HepG2 (cell line): ENCODE measurements around the gene PGAP3. TPM values are rescaled to one million over a fixed set of nuclear protein-coding genes. Genes with fewer than 3 reads are reported as not detected.

Source experiments
- BHLHE40 ChIP-seq: IDR thresholded peaks from 2 replicates; pipeline ENCODE4 v1.6.1; 2011; ENCODE audit warnings: low read length, improper control_type of control experiment
- CBX5 ChIP-seq: sonication (generic); formaldehyde crosslinking; IDR thresholded peaks from 2 replicates; pipeline ENCODE4 v1.4.0; 2020; ENCODE audit warnings: missing genetic modification reagents, borderline replicate concordance
- DR1 ChIP-seq: sonication (generic); formaldehyde crosslinking; IDR thresholded peaks from 2 replicates; pipeline ENCODE4 v1.8.0; 2021; ENCODE audit warnings: mild to moderate bottlenecking, missing genetic modification reagents, inconsistent platforms
- FOXJ3 ChIP-seq: sonication (generic); formaldehyde crosslinking; IDR thresholded peaks from 2 replicates; pipeline ENCODE4 v1.4.0; 2020; ENCODE audit warnings: missing genetic modification reagents, mild to moderate bottlenecking, borderline replicate concordance
- HES4 ChIP-seq: sonication (generic); formaldehyde crosslinking; IDR thresholded peaks from 2 replicates; pipeline ENCODE4 v1.9.0; 2021; ENCODE audit warnings: mild to moderate bottlenecking, missing genetic modification reagents, borderline replicate concordance
- HOMEZ ChIP-seq: IDR thresholded peaks from 2 replicates; pipeline ENCODE4 v1.6.1; 2016; ENCODE audit warnings: low read depth
- IRF1 ChIP-seq: sonication (generic); formaldehyde crosslinking; IDR thresholded peaks from 2 replicates; pipeline ENCODE4 v1.4.0; 2020; ENCODE audit warnings: low read depth, mild to moderate bottlenecking, missing genetic modification reagents
- JUN ChIP-seq: sonication (generic); formaldehyde crosslinking; IDR thresholded peaks from 2 replicates; pipeline ENCODE4 v1.4.0; 2020; ENCODE audit warnings: mild to moderate bottlenecking, missing genetic modification reagents
- MED1 ChIP-seq: sonication (generic); formaldehyde crosslinking; IDR thresholded peaks from 2 replicates; pipeline ENCODE4 v1.4.0; 2020; ENCODE audit warnings: missing genetic modification reagents
- NBN ChIP-seq: fragments of 450-650 bp; conservative IDR thresholded peaks from 2 replicates; pipeline ENCODE4 v1.6.1; 2017
- RXRA ChIP-seq: sonication (generic); formaldehyde crosslinking; IDR thresholded peaks from 2 replicates; pipeline ENCODE4 v1.5.1; 2020; ENCODE audit warnings: missing genetic modification reagents
- TCF12 ChIP-seq, 2 experiments: fragments of 450-650 bp in 1 of 2; sonication (generic) in 1 of 2; formaldehyde crosslinking in 1 of 2; IDR thresholded peaks; 2 replicates each; pipeline versions ENCODE4 v1.6.1 to v1.8.0; 2017 to 2022; ENCODE audit warnings: antibody characterized with exemption in 1 of 2, mild to moderate bottlenecking in 1 of 2, missing genetic modification reagents in 1 of 2, moderate library complexity in 1 of 2
- TSC22D2 ChIP-seq: sonication (generic); formaldehyde crosslinking; IDR thresholded peaks from 2 replicates; pipeline ENCODE4 v1.5.1; 2020; ENCODE audit warnings: missing genetic modification reagents, mild to moderate bottlenecking, borderline replicate concordance
- ZBTB37 ChIP-seq: sonication (generic); formaldehyde crosslinking; IDR thresholded peaks from 2 replicates; pipeline ENCODE4 v1.4.0; 2020; ENCODE audit warnings: mild to moderate bottlenecking, missing genetic modification reagents
- ZFP36L2 ChIP-seq: sonication (generic); formaldehyde crosslinking; IDR thresholded peaks from 2 replicates; pipeline ENCODE4 v1.4.0; 2020; ENCODE audit warnings: missing genetic modification reagents
- ZMAT3 ChIP-seq: sonication (generic); formaldehyde crosslinking; conservative IDR thresholded peaks from 2 replicates; pipeline ENCODE4 v1.7.0; 2021; ENCODE audit warnings: missing genetic modification reagents
- ZNF136 ChIP-seq: sonication (generic); formaldehyde crosslinking; IDR thresholded peaks from 2 replicates; pipeline ENCODE4 v1.8.1; 2022; ENCODE audit warnings: low read depth, mild to moderate bottlenecking, moderate library complexity, missing genetic modification reagents
- ZNF230 ChIP-seq: sonication (generic); formaldehyde crosslinking; IDR thresholded peaks from 2 replicates; pipeline ENCODE4 v1.4.0; 2020; ENCODE audit warnings: mild to moderate bottlenecking, missing genetic modification reagents
- ZNF260 ChIP-seq: sonication (generic); formaldehyde crosslinking; IDR thresholded peaks from 2 replicates; pipeline ENCODE4 v1.4.0; 2020; ENCODE audit warnings: missing genetic modification reagents, low read depth, mild to moderate bottlenecking, borderline replicate concordance
- ZNF280B ChIP-seq: sonication (generic); formaldehyde crosslinking; IDR thresholded peaks from 2 replicates; pipeline ENCODE4 v1.5.0; 2020; ENCODE audit warnings: missing genetic modification reagents, mild to moderate bottlenecking, borderline replicate concordance
- ZNF44 ChIP-seq: sonication (generic); formaldehyde crosslinking; IDR thresholded peaks from 2 replicates; pipeline ENCODE4 v1.5.1; 2020; ENCODE audit warnings: mild to moderate bottlenecking, missing genetic modification reagents
- ZNF446 ChIP-seq: sonication (generic); formaldehyde crosslinking; IDR thresholded peaks from 2 replicates; pipeline ENCODE4 v1.5.0; 2020; ENCODE audit warnings: mild to moderate bottlenecking, missing genetic modification reagents
- ZNF615 ChIP-seq: sonication (generic); formaldehyde crosslinking; IDR thresholded peaks from 2 replicates; pipeline ENCODE4 v1.5.0; 2020; ENCODE audit warnings: mild to moderate bottlenecking, missing genetic modification reagents, borderline replicate concordance
- ZNF768 ChIP-seq: sonication (generic); formaldehyde crosslinking; IDR thresholded peaks from 2 replicates; pipeline ENCODE4 v1.4.0; 2020; ENCODE audit warnings: missing genetic modification reagents
- ZNF781 ChIP-seq: sonication (generic); formaldehyde crosslinking; IDR thresholded peaks from 2 replicates; pipeline ENCODE4 v1.5.1; 2020; ENCODE audit warnings: borderline replicate concordance, mild to moderate bottlenecking, missing genetic modification reagents; ENCODE audit errors: not compliant biosample characterization
- polyA plus RNA-seq, 8 experiments: library from polyadenylated mRNA; depleted of rRNA in 3 of 8; stranded (reverse) in 7 of 8; unstranded in 1 of 8; fragments of >200 nt; fragmentation: Illumina TruSeq in 4 of 8; extraction: Trizol in 4 of 8; gene quantifications; 2 replicates each; pipeline versions ENCODE4 v1.2.1 to v1.2.3, GENCODE V29; 2011 to 2016; ENCODE audit warnings: low read depth in 4 of 8, missing spikeins in 1 of 8, mixed read lengths in 1 of 8; ENCODE audit not compliant: insufficient read depth in 1 of 8
- total RNA-seq, 5 experiments: library from RNA; depleted of rRNA; stranded (reverse); fragments of >200 nt; fragmentation: Illumina TruSeq; extraction: Trizol; gene quantifications; 2 replicates each; pipeline ENCODE4 v1.2.3, GENCODE V29; 2016; ENCODE audit warnings: low read depth in 1 of 5

The PGAP3 gene
- total and polyA plus RNA-seq, 2 of the 13 experiments (the other 11 are each of a cell fraction or from before 2014, with no cell fraction given): 11.9 to 14.6 TPM

GRCh38 chr17:39621523-39622379, 66.1 kb downstream of the PGAP3 start (continued):
- TF ChIP-seq NBN (no peak), ZNF136 (CRISPR knock-in tag) (peak; percentile 72; the same call in 1 of the 2 replicates), ZNF230 (CRISPR knock-in tag) (peak; percentile 47; the same call in 1 of the 2 replicates), DR1 (CRISPR knock-in tag) (no peak), MED1 (CRISPR knock-in tag) (peak; percentile 72), BHLHE40 (peak; percentile 58; the same call in 1 of the 2 replicates), FOXJ3 (CRISPR knock-in tag) (no peak), ZNF44 (CRISPR knock-in tag) (no peak), ZNF280B (CRISPR knock-in tag) (no peak), ZBTB37 (CRISPR knock-in tag) (no peak), ZNF260 (CRISPR knock-in tag) (no peak), ZNF446 (CRISPR knock-in tag) (no peak), HES4 (CRISPR knock-in tag) (no peak), IRF1 (no peak), HOMEZ (peak; percentile 69), ZFP36L2 (CRISPR knock-in tag) (peak; percentile 92), RXRA (CRISPR knock-in tag) (peak; percentile 71; the same call in 1 of the 2 replicates), TCF12 (IDR thresholded peaks at IDR 0.05) (no peak), TCF12 (CRISPR knock-in tag; IDR thresholded peaks at IDR 0.05) (no peak; the same call in 1 of the 2 replicates), ZNF781 (CRISPR knock-in tag) (no peak), JUN (CRISPR knock-in tag) (no peak), ZNF615 (CRISPR knock-in tag) (0 out of 2 replicates have a peak, but pooled peaks have one; percentile 24), CBX5 (CRISPR knock-in tag) (peak; percentile 90), ZMAT3 (peak; percentile 66; the same call in 1 of the 2 replicates), ZNF768 (CRISPR knock-in tag) (peak; percentile 56; the same call in 1 of the 2 replicates), TSC22D2 (CRISPR knock-in tag) (peak; percentile 56; the same call in 1 of the 2 replicates)
